GM19043 (cell line): ENCODE data around the gene FKBP5.
"Not testable (repeated sequence)": the region's sequence is repeated elsewhere in the genome, so short reads cannot be mapped to it uniquely, and the experiment has no call there.

Experiments used
- ATAC-seq: cut with Tn5 transposase; IDR thresholded peaks from one replicate; pipeline ENCODE4 v1.9.1; 2021; ENCODE audit warnings: low read depth; ENCODE audit not compliant: unreplicated experiment

The FKBP5 gene

GRCh38 chr6:35624341-35625070 lies 64.2 kb downstream of the FKBP5 start:
- no peak for ATAC-seq

- no peak for ATAC-seq
Observed at GRCh38 chr6:35622283-35622682, 66.4 kb downstream of the FKBP5 start.

DNA sequence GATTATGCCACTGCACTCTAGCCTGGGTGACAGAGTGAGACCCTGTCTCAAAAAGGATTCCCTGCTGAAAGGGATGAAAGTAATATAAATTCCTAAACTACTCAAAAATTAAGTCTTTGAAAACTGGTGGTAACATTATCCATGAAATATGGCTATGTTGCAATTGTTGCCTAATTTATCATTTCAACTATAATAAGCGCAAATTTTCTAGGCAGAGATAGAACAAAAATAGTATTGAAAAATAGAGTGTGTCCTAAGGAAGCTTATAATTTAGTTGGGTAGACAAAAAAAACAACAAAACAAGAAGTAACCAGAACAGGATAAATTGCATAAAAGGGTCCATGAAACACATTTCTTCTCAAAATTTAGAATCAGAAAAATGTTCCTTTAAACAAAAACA lies 68.0 kb downstream of the FKBP5 start:
- ATAC-seq, result no peak

- ATAC-seq, result no peak
Observed at GRCh38 chr6:35613762-35614161, 75.0 kb downstream of the FKBP5 start.

GRCh38 chr6:35611240-35611639 lies 77.5 kb downstream of the FKBP5 start:
- ATAC-seq, result no peak

DNA sequence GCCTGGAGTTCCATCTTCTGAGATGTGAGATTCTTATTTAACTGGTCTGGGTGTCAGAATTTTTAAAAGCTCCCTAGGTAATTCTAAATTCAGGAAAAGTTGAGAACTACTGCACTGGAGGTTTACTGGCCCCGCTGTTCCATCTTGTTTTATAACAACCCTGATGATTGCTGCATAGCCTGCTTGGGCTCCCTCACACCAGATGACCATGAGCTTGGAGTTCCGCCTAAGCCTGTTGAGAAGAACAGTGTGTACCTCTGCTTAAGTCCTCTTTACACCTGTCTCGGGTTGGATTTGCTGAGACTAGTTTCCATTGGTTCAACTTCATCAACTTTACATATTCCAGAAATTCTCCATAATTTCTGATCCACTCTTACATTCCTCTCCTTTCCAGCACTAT lies 77.9 kb downstream of the FKBP5 start:
- ATAC-seq, result no peak

DNA sequence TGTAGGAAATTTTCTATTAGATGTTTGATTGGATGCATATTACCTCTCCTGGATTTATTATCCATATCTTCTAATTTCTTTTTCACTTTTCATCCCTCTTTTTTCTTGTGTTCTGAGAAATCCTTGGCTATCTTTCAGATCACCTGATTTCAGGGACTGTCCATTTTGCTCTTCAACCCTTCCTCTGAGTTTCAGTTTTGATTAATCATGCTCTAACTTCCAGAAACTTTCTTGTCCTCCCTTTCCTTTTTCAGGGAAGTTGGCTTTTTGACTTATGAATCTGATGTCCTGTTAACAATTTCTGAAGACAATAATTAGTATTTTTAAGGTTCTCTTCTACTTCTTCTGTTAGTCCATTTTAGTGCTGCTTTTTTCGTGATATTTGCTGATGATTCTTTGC lies 79.1 kb downstream of the FKBP5 start:
- ATAC-seq, result no peak

GRCh38 chr6:35607517-35608233 lies 81.0 kb downstream of the FKBP5 start:
- ATAC-seq, result no peak

DNA sequence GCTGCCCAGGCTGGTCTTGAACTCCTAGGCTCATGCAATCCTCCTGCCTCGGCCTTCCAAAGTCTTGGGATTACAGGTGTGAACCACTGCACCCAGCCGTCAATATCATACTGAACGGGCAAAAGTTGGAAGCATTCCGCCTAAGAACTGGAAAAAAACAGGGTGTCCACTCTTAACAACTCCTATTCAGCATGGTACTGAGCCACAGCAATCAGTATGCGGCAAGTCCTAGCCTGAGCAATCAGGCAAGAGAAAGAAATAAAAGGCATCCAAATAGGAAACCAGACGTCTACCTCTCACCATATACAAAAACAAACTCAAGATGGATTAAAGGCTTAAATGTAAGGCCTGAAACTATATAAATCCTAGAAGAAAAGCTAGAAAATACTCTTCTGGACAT lies 83.1 kb downstream of the FKBP5 start:
- ATAC-seq, result no peak

DNA sequence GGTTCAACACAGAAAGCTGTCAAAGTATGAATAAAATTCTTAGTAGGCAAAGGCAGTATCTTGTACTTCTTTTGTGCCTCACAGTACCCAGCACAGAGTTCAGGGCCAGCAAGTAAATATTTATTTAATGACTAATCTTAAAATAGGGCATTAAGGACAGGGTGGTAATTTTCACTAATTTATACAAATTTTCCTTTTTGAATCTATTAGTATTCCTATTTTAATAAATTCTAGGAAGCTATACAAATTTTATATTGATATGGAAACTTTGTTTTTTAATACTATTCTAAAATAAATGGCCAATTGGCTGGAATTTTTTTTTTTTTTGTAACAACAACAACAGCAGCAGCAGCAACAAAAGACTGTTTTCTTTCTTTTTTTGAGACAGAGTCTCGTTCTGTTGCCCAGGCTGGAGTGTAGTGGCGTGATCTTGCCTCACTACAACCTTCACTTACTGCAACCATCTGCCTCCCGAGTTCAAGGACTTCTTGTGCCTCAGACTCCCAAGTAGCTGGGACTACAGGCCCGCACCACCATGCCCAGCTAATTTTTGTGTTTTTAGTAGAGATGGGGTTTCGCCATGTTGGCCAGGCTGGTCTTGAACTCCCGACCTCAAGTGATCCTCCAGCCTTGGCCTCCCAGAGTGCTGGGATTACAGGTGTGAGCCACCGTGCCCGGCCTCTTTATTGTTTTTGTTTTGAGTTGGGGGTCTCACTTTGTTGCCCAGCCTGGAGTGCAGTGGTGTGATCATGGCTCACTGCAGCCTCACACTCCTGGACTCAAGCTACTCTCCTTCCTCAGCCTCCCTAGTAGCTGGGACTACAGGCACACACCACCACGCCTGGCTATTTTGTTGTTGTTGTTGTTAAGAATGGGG lies 85.2 kb downstream of the FKBP5 start:
- no peak for ATAC-seq

DNA sequence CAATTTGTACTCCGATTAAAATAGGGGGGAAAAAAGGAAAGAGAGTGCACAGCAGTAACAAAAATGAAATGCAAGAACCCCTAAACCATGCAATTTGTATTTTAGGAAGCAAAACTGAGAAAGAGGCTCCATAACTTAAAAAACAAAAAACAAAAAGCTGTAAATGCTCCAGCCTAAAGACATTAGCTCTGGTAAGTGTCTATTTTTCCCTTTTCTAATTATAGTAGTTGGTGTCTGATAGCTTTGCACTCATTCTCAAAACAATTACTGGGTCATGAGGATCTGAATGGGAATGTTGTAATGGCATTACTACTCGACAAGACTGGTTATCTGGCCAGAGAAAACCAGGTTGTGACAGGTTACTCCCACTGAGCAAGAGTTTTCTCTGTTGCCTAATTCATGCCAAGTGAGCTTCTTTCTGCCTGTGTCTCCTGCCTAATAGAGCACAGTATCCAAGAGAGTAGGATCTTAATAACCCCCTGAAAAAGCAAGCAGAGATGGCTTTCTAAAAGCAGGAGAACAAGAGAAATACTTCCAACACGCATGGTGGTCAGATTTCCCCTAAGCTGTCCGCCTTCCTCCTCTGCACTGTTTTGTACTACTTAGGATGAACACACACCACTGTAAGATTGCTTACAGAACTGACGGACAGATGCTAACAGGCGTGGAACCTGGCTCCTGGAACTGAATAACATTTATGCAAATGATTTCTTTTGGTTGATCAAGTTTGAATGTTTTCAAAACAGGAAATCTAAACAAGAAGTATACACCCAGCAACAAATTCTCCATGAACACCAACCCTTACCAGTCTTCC lies 86.4 kb downstream of the FKBP5 start:
- ATAC-seq, result no peak

- ATAC-seq, result no peak
Observed at GRCh38 chr6:35601331-35602132, 87.2 kb downstream of the FKBP5 start.

DNA sequence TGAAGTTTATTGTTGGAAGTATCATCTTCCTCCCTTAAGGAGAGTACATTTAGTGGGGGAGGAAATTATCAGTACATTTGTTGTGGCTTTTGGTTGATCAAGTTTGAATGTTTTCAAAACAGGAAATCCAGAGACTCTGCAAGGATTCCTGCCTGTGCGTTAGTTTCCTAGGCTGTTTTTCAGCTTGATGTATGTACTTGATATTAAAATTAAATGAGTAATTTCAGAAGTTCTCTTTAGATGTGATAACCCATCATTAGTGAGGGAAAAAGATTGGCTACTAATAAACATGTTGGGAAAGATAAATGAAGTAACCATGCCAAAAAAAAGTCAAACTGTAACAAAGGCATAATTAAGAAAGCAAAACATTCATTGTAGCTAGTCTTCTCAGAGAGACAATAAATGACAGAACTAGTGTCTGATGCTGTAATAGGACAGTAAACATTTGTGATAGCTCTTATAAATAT lies 88.0 kb downstream of the FKBP5 start:
- no peak for ATAC-seq

DNA sequence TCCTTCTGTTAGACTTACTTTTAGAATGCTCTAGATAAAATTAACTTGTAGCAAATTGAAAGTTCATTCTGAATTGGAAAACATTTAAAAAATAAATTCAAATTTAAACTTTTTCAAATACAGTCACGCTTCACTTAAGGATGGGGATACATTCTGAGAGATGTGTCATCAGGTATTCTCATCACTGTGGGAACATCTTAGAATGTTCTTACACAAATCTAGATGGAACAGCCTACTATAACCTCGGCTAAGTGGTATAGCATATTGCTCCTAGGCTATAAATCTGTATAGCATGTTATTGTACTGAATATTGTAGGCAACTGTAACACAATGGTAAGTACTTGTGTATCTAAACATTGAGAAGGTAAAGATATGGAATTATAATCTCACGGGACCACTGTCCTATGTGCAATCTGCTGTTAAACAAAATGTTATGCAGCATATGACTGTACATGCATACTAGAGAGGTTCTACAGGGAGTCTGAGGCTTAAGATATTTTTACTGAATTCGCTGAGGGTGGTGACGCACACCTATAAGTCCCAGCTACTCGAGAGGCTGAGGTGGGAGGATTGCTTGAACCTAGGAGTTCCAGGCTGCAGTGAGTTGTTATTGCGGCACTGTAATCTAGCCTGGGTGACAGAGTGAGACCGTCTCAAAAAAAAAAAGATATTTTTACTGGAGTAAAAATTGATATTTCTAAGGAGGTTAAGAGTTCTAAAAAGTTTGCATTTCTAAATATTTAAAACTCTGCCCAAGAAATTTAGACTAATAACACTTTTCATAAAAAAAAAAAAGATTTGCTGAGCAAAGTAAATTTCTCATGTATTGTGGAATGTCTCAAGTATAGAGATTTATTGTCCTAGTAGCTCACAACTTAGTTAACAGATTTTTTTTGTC lies 88.7 kb downstream of the FKBP5 start:
- ATAC-seq, result no peak

DNA sequence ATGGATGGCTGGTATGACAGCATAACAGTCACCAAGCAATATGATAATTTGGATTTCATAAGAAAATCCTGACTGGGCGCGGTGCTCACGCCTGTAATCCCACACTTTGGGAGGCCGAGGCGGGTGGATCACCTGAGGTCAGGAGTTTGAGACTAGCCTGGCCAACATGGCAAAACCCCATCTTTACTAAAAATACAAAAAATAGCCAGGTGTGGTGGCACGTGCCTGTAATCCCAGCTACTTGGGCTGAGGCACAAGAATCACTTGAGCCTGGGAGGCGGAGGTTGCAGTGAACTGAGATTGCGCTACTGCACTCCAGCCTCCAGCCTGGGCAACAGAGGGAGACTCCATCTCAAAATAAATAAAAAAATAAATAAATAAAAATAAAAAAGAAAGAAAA lies 90.1 kb downstream of the FKBP5 start:
- ATAC-seq, result not testable (repeated sequence)

- ATAC-seq, result no peak
Observed at GRCh38 chr6:35596448-35597442, 92.0 kb downstream of the FKBP5 start.

DNA sequence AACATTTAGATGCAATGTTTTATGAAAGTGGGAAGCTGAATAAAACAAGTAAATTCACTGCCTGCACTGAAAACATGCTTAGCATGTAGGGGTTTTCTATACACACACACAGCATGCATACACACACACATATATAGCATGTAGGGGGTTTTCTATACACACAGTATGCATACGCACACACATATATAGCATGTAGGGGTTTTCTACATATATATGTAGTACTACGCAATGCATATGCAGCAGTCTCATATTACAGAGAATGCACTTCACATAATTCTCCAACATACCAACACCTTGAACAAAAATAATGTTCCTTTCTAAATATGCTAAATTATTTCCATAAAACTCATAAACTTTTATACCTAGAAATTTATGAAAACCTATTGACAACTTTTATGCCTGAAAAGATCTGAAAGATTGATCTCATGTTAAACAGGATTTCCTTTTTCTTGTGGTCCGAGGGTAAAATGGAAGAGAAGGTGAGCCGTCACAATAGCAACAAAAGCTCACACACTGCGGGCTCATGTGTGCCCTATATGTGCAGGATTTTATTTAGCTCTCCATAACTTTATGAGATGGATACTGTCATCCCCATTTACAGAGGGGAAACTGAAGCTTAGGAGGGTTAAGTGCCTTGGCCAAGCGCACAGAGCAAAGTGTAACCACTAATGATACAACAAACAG lies 94.1 kb downstream of the FKBP5 start:
- no peak for ATAC-seq
